Naive B cell (primary cell): Measurements from ENCODE around the gene MEIS2. TPM values are rescaled to one million over a fixed set of nuclear protein-coding genes. Genes with fewer than 3 reads are reported as not detected.

Source experiments
- ATAC-seq, 2 donors: fragments of 150-1000 bp; cut with Tn5 transposase; 2 replicates each; pipeline ENCODE4 v1.10.0; 2021; ENCODE audit warnings: low read depth in 2 of 2, mild to moderate bottlenecking in 2 of 2, moderate library complexity in 2 of 2
- DNase-seq: peaks from one replicate; pipeline ENCODE4 v3.0.0; 2022
- H3K27ac Mint-ChIP-seq, 6 donors: one replicate each; pipeline ENCODE4 v1.8.0; 2020 to 2022; ENCODE audit warnings: mild to moderate bottlenecking in 6 of 6, mixed read lengths in 6 of 6, moderate library complexity in 5 of 6, inconsistent platforms in 2 of 6
- H3K27me3 Mint-ChIP-seq, 3 donors: one replicate each; pipeline ENCODE4 v1.8.0; 2021 to 2022; ENCODE audit warnings: mixed read lengths in 3 of 3, mild to moderate bottlenecking in 1 of 3
- H3K36me3 Mint-ChIP-seq, 2 donors: one replicate each; pipeline ENCODE4 v1.8.0; 2020 to 2022; ENCODE audit warnings: mixed read lengths in 2 of 2, inconsistent platforms in 1 of 2, mild to moderate bottlenecking in 1 of 2
- H3K4me1 Mint-ChIP-seq, 3 donors: one replicate each; pipeline ENCODE4 v1.8.0; 2020 to 2022; ENCODE audit warnings: mixed read lengths in 3 of 3, inconsistent platforms in 1 of 3, mild to moderate bottlenecking in 1 of 3, moderate library complexity in 1 of 3
- H3K4me3 Mint-ChIP-seq, 8 donors: one replicate each; pipeline ENCODE4 v1.8.0; 2020 to 2022; ENCODE audit warnings: mild to moderate bottlenecking in 8 of 8, mixed read lengths in 8 of 8, moderate library complexity in 8 of 8, inconsistent platforms in 2 of 8
- H3K9me3 Mint-ChIP-seq, 7 donors: one replicate each; pipeline ENCODE4 v1.8.0; 2020 to 2022; ENCODE audit warnings: mixed read lengths in 7 of 7, mild to moderate bottlenecking in 5 of 7, inconsistent platforms in 2 of 7, moderate library complexity in 1 of 7
- polyA plus RNA-seq, 6 donors: library from polyadenylated mRNA; unstranded; fragments of 300-500 nt; fragmentation: Illumina TruSeq; gene quantifications; one replicate each; pipeline ENCODE4 v1.2.3, GENCODE V29; 2021; ENCODE audit warnings: low read depth in 6 of 6

Gene MEIS2
- polyA plus RNA-seq, 6 donors from 2014 or later, result not detected

DNA sequence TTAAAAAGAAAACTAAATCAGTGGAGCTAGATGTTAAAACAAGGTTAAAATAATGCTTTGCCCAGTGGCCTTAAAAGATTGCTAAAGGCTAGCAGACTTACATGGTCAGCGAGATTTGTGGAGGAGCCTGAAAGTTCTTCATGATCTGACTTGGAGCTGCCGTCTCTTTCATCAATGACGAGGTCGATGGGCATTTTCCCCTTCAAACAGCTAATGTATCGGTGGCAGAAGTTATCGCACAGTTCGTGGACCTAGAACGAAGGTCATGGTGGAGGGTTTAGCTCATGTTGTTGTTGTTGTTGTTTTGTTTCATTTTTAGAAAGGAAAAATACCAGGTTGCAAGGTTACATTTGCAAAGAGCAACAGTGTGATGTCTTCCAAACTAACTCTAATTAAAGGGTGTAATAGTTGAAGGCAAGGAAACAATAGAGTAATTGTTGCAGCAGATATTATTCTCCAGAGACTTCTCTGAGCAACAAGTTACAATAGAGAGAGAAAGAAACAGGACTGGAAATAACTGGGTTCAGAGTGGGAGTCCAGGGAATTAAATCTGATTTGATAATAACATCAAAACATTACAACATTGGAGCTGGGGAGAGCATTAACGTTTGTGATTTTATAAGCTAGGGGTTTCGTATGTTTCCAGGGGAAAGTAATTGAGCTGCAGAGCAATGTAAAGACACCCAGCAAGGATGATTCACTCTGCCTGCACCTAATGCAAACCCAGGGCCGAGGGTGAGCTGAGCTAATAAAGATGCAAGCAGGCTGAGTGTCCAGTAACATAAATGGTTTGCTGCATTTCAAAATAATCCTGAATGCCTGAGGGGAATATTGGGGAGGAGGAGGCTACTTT lies 6.6 kb downstream of the MEIS2 start:
- no peak for ATAC-seq
- Mint-ChIP-seq H3K27me3 (peaks cover 64 to 83% (median 76%) of the 10 kb centered on the region in 3 donors), H3K27ac (no peak overlapping the region), H3K4me1 (peaks cover 13 to 28% (median 21%) of the 10 kb centered on the region in 3 donors), H3K36me3 (peaks cover 4 to 25% of the 10 kb centered on the region in 2 donors), H3K4me3 (peak overlapping the region in 1 of 8 donors; percentile 26), H3K9me3 (peaks cover 0 to 22% (median 3%) of the 10 kb centered on the region in 7 donors)
- DNase-seq, result no peak

DNA sequence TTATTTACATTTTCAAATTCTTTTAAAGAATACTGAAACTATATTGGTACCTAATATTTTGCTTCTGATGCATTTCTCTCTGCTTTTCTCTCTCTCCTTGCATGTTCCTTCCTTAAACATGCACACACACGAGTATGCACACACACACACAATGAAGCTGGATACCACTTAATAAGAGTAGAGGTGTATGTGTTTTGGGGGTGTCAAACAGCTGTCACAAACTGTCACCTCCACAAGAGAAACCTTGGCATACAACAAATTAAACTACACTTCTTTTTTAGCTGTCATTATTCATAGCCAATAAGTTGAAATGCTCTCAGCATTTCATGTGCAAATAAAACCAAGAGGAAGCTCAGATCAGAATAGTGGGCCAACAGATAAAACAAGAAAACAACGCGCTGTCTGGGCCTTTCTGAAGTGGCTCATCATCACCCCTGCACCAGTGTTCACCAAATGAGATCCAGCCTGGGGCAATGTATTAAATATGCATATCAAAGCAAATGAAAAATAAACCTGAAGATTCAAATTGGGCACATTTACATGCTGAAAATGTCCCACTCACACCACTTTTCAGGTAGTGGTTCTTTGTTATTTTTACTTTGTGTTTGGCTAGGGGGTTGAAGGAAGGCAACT lies 9.7 kb downstream of the MEIS2 start:
- no peaks in the 10 kb centered on the region for H3K4me1 Mint-ChIP-seq
- DNase-seq (no peak), ATAC-seq (no peak)
- H3K36me3 Mint-ChIP-seq, result no peaks in the 10 kb centered on the region
- H3K4me3 Mint-ChIP-seq, result no peak overlapping the region
- H3K9me3 Mint-ChIP-seq, result peaks cover 0 to 8% (median 0%) of the 10 kb centered on the region in 7 donors
- H3K27me3 Mint-ChIP-seq, result peaks cover 51 to 65% (median 60%) of the 10 kb centered on the region in 3 donors
- no peak overlapping the region for H3K27ac Mint-ChIP-seq

DNA sequence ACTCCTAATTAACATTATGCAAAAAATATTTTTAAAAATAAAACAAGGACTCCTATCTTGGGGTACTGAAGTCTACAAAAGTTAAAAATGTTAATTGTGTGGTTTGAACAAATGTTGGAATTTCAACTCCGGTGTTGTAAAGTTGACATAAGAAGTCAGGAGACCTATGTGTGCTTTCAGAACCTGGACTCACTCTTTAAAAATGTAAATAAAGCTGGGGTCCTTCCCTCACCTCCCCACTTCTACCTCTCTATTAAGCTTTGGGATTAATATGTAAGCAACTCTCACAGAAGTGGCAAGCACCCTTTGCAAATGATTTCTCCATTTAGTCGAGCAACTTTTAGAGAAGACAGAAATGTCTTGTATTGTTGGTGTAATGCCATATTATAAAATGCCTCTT lies 11.9 kb downstream of the MEIS2 start:
- Mint-ChIP-seq H3K27ac (no peak overlapping the region), H3K4me1 (no peaks in the 10 kb centered on the region), H3K9me3 (no peaks in the 10 kb centered on the region), H3K27me3 (peaks cover 38 to 43% (median 41%) of the 10 kb centered on the region in 3 donors), H3K36me3 (no peaks in the 10 kb centered on the region), H3K4me3 (no peak overlapping the region)
- no peak for DNase-seq
- no peak for ATAC-seq

DNA sequence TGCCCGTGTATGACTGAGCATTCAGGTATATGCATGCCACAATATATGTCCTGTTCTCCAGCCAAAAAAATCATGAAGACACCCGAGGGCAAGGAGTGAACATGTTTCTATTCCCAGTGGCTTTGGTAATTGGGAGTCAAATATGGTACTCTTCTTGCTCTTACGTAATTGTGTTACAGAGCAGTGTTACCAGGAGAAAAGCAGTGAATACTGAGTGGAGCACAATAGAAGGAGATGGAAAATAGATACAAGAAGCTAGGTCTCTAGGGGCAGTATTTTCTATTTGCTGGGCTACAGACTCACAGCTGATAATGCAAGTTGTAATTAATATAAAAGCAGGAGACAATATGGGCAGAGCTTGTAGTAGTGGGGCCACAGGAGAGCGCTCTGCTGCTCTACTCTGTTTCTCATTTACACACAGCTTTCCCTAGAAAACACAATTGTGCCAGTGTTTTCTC lies 13.2 kb downstream of the MEIS2 start:
- Mint-ChIP-seq H3K4me3 (no peak overlapping the region), H3K36me3 (no peaks in the 10 kb centered on the region), H3K9me3 (no peaks in the 10 kb centered on the region), H3K27ac (no peak overlapping the region), H3K4me1 (no peaks in the 10 kb centered on the region), H3K27me3 (peaks cover 28 to 30% (median 29%) of the 10 kb centered on the region in 3 donors)
- no peak for ATAC-seq
- no peak for DNase-seq

DNA sequence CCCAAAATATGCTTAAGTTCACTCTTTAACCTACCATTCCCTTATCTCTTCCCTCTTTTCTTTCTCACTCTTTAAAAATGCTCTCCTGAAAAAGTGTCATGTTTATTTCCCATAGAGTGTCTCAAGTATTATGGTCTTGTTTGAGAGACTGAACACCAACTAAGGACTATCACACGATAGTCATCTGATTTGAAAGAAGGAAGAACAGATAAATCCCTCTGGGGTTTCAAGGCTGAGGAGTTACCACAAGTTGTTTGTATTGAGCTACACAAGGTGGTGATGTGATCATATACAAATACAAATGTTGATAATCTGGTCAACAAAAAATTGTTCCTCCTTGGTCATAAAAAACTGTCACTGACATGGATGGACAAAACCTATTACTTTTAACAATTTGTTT lies 13.8 kb downstream of the MEIS2 start:
- H3K27ac Mint-ChIP-seq, result no peak overlapping the region
- ATAC-seq (no peak), DNase-seq (no peak)
- H3K4me3 Mint-ChIP-seq, result no peak overlapping the region
- no peaks in the 10 kb centered on the region for H3K36me3 Mint-ChIP-seq
- H3K9me3 Mint-ChIP-seq, result no peaks in the 10 kb centered on the region
- peaks cover 25 to 26% (median 25%) of the 10 kb centered on the region in 3 donors for H3K27me3 Mint-ChIP-seq
- no peaks in the 10 kb centered on the region for H3K4me1 Mint-ChIP-seq

DNA sequence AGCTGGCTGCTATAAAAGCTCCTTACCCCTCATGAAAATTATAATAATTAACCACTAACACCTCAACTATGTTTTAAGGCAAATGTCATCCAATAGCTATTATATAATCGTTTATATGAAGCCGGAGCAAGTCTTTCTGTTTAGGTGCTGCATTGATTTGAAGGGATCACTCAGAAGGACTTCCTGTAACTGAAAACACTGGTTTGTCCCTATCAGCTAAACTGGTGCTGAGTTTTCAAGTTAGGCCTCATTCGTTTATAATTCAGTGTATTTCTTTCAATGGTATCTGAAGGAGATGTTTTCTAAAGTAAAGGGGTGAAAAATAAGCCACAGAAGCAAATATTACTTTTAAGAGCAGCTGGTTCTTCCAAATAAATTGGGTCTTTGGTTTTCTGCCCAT lies 14.2 kb downstream of the MEIS2 start:
- DNase-seq (no peak), ATAC-seq (no peak)
- Mint-ChIP-seq H3K4me1 (no peaks in the 10 kb centered on the region), H3K36me3 (no peaks in the 10 kb centered on the region), H3K9me3 (no peaks in the 10 kb centered on the region), H3K4me3 (no peak overlapping the region), H3K27ac (no peak overlapping the region), H3K27me3 (peaks cover 23 to 26% (median 26%) of the 10 kb centered on the region in 3 donors)

DNA sequence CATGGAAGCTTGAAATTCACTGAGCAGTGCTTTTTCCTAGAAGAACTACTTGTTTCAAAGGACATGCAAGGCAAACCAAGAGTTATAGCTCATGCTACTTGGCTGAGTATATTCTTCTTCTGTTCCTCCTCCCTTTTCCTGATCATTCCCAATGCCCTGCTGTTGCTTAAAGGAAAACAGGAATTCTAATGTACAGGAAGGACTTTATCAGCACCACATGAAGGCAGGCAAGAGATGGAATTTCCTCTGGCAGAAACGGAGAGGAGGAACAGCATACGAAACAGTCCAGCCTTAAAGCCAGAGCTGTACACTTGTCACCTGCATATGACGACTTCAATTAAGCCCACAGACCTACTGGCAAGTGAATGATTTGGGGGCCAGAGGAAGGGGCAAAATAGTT lies 15.7 kb downstream of the MEIS2 start:
- no peaks in the 10 kb centered on the region for H3K36me3 Mint-ChIP-seq
- no peaks in the 10 kb centered on the region for H3K9me3 Mint-ChIP-seq
- no peak for DNase-seq
- no peaks in the 10 kb centered on the region for H3K4me1 Mint-ChIP-seq
- H3K4me3 Mint-ChIP-seq, result no peak overlapping the region
- peaks cover 16 to 20% (median 20%) of the 10 kb centered on the region in 3 donors for H3K27me3 Mint-ChIP-seq
- H3K27ac Mint-ChIP-seq, result no peak overlapping the region
- no peak for ATAC-seq

DNA sequence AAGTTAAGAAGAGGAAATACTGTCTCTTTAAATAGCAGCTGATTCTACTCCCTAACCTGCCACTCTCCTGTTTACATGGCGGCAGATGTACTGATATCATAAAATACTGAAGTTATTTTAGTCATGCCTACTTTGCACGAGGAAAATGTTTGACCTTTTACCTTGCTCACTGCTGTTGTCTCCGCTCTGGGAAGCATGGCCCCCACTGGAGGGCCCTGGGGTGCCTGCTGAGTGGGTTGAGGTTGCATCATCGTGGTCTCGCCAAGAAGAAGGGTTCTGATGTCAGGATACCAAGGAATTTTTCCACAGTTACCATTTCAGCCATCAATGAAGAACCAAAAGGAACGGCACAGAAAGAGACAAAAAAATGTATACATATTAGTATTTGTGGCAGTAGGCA lies 16.7 kb downstream of the MEIS2 start:
- ATAC-seq (no peak), DNase-seq (no peak)
- Mint-ChIP-seq H3K36me3 (no peaks in the 10 kb centered on the region), H3K9me3 (no peaks in the 10 kb centered on the region), H3K27me3 (peaks cover 13 to 20% (median 13%) of the 10 kb centered on the region in 3 donors), H3K27ac (no peak overlapping the region), H3K4me1 (no peaks in the 10 kb centered on the region), H3K4me3 (no peak overlapping the region)

DNA sequence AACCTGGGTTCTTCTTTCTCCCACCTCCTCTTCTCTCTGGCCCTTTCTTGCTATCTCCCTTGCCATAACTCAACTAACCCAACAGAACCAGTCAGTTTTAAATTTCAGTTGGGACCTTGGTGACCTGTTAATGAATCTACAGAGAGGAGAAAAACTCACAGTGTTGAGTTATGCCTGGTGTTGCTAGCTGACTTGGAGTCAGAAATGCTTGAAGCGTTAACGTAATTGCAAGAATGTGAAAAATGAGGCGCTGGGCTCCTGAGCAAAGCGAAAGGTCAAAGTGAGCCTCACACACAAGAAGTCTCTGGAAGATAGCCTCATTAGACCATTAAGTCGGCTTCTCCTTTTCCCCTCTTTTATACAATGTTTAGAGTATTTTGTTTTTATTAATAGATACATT lies 18.4 kb downstream of the MEIS2 start:
- no peaks in the 10 kb centered on the region for H3K4me1 Mint-ChIP-seq
- no peak overlapping the region for H3K27ac Mint-ChIP-seq
- H3K4me3 Mint-ChIP-seq, result no peak overlapping the region
- H3K27me3 Mint-ChIP-seq, result peaks cover 3 to 17% (median 15%) of the 10 kb centered on the region in 3 donors
- no peaks in the 10 kb centered on the region for H3K36me3 Mint-ChIP-seq
- no peaks in the 10 kb centered on the region for H3K9me3 Mint-ChIP-seq
- DNase-seq (no peak), ATAC-seq (no peak)

DNA sequence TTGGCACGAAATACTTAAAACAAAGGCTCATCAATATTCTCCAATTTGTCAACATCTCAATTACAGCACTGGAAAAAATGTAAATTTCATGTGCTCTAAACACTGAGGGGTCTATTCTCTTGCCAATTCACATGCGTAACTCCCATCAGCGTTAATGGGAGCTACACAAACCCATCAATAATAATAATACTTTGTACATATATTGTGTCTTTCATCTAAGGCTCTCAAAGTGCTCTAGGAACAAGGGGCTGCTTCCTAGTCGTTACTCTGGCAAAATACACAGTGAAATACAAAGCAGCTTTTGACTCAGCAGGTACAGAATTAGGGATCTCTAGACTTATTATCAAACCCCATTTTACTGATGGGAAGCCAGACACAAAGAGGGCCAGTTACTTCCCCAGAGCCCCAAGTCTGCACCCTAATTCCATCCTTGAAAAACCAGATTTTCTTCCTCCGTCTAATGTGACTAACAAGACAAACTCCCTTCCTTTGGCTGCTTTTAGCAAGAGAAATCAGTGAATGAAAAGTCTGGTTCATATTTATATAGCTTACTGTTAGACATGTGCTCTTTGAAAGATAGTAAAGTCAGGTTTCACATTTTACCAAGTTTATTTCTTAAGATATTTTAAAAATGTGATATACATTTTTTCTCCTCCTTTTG lies 20.0 kb downstream of the MEIS2 start:
- H3K4me3 Mint-ChIP-seq, result no peak overlapping the region
- no peaks in the 10 kb centered on the region for H3K4me1 Mint-ChIP-seq
- H3K27me3 Mint-ChIP-seq, result peaks cover 0 to 16% (median 13%) of the 10 kb centered on the region in 3 donors
- H3K36me3 Mint-ChIP-seq, result no peaks in the 10 kb centered on the region
- no peak overlapping the region for H3K27ac Mint-ChIP-seq
- DNase-seq (no peak), ATAC-seq (no peak)
- H3K9me3 Mint-ChIP-seq, result no peaks in the 10 kb centered on the region

DNA sequence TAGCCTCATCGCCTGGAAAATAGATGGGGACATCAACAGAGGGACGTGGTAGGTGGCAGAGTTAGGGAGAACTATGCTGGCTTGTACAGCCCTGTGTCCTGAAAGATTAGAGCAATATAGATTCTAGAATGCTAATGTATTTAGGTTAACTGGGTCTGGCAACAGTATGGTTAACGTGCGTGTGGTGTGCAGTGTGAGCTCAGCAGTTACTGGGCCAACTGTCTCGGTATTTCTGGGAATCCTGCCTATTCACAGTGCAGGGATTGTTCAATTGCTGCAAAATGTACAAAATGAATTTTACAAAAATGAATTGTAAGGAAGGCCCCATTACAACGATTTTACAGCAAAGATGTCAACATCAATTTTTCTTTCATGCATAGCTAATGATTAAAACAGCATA lies 20.6 kb downstream of the MEIS2 start:
- Mint-ChIP-seq H3K4me1 (no peaks in the 10 kb centered on the region), H3K27ac (no peak overlapping the region), H3K9me3 (no peaks in the 10 kb centered on the region), H3K36me3 (no peaks in the 10 kb centered on the region), H3K4me3 (no peak overlapping the region), H3K27me3 (peaks cover 0 to 18% (median 13%) of the 10 kb centered on the region in 3 donors)
- ATAC-seq, result no peak
- no peak for DNase-seq

DNA sequence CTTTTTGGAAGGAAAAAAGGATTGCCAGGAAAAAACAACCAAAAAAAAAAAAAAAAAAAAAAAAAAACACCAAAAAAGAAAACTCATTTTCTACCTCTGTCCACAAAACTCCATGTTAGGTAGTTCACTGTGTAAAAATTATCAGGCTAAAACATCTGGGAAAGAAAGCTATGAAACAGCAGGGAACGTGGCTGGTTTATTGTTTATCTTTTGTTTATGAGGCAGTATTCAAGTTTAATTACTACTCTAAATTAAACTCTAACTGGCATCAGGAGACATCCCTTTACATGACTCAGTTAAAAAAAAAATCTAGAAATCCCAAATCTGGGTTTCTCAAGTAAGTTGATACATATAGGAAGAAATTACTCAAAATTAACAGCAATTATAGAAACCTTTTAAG lies 21.8 kb downstream of the MEIS2 start:
- no peaks in the 10 kb centered on the region for H3K36me3 Mint-ChIP-seq
- H3K27me3 Mint-ChIP-seq, result peaks cover 0 to 18% (median 13%) of the 10 kb centered on the region in 3 donors
- no peak for DNase-seq
- H3K27ac Mint-ChIP-seq, result no peak overlapping the region
- no peaks in the 10 kb centered on the region for H3K4me1 Mint-ChIP-seq
- H3K9me3 Mint-ChIP-seq, result no peaks in the 10 kb centered on the region
- no peak overlapping the region for H3K4me3 Mint-ChIP-seq
- ATAC-seq, result no peak

DNA sequence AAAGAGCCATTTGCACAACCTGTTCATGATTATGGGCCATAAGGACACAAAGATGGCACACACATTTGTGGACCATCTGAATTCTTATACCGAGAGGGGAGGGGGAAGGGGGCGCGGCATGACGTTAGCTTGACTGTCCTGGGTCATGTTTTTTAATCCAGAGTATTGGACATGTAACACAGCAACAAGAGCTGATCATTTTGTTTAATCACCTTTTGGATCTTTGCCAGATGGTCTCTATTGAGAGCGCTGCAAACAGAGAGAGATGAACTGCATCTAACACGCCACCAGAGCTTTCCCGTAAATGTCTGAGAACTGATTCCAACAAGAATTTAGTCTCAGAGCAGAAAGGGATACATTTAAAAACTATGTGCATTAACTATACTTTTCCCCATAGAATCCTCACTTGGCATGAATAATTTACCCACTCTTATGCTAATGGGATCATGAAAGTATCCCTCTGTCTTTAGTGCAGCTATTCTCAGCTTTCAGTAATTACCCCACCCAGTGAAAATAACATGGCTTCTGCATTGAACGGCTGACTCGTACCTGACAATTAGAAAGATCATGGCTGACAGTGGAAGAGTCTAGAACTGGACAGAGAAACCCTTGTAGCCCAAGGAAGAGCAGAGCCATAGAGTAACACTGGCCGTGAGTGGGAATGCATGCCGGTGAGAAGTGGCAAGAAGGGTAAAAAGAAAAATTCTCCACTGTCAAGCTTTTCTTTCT lies 22.6 kb downstream of the MEIS2 start:
- Mint-ChIP-seq H3K4me1 (no peaks in the 10 kb centered on the region), H3K27ac (no peak overlapping the region), H3K4me3 (no peak overlapping the region), H3K9me3 (no peaks in the 10 kb centered on the region), H3K36me3 (no peaks in the 10 kb centered on the region), H3K27me3 (peaks cover 0 to 18% (median 13%) of the 10 kb centered on the region in 3 donors)
- DNase-seq (no peak), ATAC-seq (no peak)
